ENCODE data around the gene C1orf116.

The C1orf116 gene

DNA sequence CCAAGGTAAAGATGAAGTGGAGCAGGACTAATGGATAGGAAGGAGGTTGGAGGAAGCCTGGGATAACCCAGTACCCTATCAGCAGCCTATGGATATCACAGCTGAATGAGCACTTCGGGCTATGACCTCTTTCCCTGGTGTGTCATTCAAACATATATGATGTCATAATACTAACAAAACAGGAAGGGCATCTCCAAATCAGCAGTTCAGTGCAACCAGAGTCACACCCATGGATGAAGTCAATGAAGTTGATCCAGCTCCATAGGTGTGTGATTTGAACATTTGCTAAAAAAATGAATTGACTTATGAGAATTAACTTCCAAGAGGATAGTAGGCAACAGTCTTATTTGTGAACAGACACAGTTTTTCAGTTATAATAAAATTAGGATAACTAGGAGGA lies 1.7 kb upstream of the C1orf116 start:
- DNase-seq, result no peak

DNA sequence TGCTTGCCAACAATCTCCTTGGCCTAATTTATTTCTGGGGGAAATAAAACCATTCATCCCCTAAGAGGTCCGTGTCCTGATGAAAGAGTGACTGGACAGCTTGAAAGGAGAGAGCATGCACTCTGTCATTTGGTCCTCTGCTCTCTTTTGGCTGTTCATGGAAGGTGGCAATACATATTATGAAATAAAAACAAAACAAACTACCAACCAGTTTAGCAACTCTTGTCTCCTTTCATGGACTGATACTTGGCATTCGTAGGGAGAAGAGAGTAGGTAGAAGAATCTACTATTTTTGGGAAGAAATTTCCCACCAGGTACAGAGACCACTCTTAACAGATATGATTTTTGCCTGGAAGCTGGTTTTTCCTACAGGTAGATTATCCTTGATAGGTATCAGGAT lies 746 bp upstream of the C1orf116 start:
- no peak for DNase-seq

DNA sequence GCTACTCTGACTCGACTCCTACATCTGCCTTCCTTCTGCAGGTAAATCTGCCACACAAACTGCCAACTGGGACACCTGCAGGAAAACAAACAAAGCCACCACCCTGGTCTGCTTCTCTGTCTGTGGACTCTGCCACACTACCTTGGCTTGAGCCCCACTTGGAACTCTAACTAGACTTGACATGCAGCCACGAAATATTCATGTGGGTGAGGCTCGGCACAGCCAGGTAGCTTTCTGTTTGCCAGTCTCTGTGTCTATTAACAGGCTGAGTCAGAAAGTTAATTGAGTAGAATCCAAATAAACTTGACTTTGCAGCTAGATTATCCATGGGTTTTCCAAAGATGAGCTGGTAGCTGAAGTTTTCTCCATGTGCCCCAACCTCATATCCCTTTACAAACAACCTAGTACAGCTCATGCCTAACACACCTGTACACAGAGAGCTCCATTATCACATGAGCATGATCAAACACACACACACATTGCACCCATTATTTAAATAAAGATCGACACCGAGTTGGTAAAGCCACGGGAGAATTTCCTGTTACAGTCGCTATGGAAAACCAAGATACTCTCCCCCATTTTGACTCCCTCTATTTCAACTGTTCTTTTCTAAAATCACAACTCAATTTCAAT lies 808 bp downstream of the C1orf116 start:
- DNase-seq, result no peak

DNA sequence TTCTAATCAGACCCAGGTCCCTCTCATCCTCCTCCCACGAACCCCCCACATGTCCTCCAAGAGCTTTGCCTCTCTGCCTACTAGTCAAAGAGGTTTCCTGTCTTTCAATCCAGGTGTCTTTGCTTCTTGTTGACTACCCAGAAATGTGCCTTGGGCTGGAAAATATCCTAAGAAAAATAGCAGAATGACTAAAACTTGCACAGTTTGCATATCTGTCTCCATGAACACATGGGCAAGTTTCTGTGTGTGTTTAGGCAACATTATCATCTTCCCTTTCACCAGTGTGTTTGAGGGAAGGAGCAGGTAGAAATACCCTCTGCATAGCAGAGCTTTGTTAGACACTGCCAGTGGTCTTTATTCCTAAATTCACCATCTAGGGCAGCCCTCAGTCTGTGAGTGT lies 1.5 kb downstream of the C1orf116 start:
- DNase-seq, result no peak

DNA sequence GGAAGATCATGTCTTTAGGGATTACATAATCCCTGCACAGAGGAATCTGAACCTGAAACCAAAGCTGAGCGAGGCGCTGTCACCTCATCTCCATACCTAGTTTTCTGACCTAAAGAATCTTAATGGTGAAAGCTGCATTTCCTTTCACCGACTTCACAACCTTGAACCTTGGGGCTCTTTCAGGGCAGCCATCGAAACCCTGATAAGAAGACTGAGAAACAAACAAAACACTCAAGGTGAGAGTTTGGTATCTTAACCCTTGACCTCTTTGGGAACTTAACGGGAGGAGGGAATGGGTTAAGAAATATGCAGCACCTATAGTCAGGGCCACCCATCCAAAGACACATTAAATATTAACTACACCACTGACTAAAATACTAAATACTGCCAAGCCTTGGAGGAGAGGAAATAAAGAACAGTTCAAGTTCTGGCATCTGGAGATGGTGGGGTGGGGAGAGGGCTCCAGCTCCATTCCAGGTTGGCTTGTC lies 2.0 kb downstream of the C1orf116 start:
- DNase-seq, result no peak

DNA sequence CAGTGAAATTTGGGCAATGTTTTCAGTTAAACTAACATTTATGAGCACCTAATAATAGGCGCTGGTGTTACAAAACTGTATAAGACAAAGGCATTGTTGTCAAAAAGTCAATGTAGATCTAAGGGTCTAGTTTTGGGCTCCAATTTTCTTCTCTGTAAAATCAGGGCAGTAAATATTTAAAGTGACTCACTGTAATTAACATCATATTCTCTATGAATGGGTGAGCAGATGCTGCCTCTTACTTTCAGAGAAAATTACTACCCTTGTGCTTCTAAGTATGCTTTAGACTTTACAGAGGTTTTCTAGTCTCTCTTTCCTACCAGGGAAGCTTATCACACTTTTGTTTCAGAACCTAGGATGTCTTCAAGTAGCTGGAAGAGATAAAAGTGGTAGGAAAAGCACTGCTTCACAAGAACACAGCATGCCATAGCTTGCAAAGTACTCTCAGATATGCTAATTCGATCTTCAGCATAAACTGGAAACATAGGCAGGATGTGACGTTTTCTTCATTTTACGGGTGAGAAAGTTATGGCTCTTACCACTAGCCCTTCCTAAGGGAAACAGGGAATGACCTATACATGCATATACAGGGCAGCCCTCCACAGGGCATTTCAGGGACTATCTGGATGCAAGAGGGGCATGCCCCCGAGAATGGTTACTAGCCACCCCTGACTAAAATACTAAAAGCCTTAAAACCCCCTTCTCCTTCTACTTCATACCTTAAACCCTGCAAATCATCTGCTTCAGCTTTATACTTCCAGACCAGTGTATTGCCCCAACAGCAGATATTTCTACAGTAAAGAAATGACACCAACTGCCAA lies 2.6 kb downstream of the C1orf116 start:
- DNase-seq, result no peak

DNA sequence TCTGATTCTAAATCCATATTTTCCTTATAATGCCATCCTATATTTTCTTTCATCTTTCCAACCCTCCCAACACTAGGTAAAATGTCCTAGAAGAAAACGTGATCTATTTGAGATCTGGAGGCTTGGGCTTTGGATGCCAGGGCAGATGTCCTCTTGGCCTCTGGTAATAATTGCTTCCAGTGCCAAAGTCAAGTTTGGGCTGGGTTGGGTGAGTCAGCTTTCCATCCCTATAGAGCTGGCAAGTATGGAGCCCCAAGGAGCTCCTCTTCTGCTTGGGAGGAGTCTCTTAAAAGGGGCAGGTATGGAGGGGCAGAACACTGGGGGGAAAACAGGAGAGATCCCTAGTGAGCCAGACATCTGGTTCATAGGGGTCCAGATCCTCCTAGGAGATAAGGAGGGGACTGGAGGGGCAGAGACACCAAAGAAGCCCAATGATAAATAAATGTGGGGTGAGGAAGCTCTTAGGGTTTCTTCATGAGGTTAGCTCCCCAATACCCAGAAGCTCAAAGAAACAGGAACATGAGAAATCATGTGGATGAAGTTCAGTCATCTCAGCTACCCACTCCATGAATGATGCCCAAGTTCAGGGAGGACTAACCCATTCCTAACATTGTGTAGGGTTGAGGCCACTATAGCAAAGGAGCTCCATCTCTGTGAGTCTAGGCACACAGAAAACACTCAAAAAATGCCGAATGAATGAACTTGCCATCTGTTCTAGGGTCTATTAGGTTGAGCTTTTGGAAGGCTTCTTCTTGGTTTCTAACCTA lies 3.5 kb downstream of the C1orf116 start:
- DNase-seq, result no peak

DNA sequence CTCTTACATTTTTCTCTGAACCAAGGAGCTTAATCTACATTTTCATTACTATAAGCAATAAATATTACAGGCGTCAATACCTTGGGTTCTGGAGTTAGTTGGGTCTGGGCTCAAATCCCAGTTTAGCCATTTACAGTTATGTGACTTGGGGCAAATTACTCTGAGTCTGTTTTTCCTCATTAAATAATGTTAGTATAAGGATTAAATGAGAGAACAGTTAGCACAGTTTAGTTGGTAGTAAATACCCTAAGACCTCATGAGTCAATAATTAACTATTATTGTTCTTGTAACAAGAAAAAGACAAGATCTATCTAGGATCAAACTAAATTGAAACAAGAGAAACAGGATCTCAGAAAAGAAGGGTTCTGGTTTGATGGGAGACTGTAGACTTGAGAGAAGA lies 4.6 kb downstream of the C1orf116 start:
- DNase-seq, result no peak

DNA sequence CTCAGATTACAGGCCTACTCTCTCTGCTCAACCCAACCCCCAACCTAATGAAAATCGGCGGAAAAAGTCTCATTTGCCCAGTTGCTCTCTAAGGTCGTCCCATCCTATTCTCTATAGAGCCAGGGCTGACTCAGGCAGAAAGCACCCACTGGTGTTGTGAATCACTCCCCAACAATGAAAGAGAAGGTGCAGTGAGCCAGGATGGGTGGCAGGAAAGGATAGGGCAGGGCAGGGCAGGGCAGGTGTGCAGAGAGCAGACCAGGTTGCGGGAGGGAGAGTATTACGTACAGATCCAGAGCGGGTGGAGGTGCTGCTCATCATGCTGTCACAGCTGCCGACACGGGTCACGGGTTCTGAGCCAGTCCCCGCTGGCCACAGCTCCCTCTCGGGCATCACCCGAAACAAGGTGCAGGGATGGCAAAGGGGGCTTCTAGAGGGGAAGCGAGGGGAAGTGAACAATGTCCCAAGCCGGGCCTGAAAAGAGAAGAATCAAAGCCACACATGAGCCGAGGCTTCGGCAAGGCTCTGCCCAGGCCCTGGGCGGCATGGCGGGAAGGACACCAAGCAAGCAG lies 5.3 kb downstream of the C1orf116 start:
- DNase-seq, result no peak

DNA sequence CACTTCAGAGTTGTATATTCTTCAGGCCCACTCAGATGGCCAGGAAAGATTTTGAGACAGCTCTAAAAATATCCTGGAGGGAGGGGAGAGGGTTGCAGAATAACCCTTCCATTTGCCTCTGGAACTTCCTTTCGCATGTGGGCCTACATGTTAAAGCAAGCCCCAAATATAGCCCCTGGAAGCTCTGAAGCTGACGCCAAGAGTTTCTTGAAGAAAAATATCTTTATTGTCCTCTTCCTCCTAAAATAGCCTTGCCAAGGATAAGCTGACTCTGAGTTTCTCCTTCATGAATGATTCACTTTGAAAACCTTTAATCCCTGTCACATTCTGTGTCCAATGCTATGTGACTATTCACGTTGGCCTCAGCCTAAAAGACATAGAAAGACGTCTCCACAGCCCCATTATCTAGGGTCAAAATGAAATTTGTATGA lies 6.4 kb downstream of the C1orf116 start:
- no peak for DNase-seq

DNA sequence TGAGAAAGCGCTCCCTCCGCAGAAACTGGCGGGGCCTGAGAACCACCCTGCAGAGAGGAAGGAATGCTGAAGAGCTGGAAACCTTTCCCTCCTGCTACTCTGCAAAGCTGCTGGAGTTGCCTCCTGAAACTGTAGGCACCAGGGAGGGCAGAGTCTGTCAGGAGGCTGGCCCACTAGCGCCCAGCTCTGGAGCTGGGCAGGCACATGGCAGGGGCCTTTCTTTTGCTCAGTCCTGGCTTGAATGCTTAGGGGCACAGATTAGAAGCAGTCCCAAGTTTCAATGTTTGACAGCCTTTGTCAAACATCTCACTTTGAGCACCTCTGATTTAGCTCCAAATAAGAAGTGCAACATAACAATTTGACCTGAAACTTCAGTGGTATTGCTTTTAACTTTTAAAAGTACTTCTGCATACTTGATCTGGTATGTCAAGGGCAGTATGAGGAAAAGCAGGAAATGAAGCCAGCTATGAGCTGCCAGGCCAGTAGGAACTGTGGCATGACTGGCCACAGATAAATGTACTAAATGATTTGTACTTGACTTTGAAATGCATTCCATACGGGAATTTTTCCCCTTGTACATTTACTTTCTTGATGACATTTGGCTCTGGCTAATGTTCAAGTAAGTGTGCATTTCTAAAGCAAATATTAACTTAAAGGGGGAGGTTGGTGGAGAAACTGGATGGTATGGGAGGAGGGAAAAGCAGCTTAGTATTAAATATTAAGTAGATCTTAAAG lies 7.2 kb downstream of the C1orf116 start:
- no peak for DNase-seq

DNA sequence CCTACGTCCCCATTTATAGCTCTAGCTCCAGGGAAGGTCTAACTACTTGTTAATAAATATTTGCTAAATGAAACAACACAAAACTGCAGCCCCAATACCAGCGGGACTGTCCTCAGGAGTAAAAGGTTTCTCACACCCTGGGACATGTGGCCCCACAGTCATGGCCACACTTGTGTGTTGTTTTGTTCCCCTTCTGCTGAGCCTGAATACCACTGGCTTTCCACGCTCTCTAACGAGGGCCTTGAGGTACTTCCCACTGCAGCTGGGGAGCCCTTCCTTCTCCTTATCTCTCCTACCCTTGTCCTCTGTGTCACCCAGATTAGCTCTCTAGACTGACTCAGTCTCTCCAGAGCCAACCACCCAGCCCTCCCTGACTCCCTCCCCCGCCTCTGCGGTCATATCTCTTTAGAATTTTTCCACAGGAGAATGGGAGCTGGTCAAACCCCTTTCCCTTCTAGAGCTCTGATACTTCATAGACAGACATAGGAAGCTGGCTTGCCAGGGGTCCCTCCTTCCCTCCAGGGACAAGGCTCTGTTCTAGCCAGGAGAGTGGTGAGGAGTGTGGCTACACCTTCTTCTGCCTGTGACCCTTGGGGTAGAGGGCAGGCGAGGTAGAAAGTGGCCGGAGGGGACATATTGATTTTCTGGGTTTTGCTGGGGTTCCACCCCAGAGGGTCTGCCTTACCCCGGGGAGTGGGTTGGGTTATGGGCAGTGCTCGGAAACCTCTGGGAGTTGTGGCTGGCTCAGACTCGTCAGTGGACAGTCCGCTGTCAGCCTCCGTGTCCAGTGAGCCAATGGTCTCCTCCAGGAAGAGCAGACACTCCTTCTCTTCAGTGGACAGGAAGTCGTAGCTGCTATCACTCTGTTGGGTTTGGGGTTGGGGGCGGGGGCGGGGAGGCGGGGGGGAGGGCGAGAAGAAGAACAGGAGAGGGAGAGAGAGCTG lies 8.1 kb downstream of the C1orf116 start:
- no peak for DNase-seq

DNA sequence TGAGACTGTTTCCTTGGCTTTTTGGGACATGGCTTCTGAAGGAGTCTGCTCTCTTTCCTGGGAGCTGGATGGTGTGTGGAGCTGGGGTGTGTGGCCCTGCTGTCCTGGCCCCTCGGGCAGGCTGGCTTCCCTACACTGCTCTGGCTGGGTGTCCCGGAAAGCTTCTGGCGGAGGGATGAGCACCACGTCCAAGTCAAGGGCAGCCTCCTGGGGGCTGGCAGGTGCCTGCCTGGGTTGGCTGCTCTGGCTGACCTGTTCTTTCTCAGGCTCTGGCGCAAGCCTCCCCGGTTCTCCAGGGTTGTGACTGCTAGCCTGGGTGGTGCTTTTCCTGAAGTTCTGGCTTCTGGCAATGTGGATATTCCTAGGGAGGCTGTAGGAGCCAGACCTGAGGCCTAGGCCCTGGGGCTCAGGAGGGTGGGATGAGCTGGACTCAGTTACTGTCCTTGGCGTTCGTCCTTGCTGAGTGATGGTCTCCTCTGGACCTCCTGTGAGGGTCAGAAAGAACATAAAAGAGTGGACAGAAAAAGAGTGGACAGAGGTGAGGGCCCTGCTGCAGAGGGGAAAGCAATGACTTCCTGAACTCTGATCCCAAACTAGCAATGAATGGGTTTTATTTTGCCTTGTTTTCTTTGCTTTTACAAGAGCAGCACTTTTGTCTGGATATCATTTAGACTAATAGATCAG lies 9.4 kb downstream of the C1orf116 start:
- DNase-seq, result no peak

DNA sequence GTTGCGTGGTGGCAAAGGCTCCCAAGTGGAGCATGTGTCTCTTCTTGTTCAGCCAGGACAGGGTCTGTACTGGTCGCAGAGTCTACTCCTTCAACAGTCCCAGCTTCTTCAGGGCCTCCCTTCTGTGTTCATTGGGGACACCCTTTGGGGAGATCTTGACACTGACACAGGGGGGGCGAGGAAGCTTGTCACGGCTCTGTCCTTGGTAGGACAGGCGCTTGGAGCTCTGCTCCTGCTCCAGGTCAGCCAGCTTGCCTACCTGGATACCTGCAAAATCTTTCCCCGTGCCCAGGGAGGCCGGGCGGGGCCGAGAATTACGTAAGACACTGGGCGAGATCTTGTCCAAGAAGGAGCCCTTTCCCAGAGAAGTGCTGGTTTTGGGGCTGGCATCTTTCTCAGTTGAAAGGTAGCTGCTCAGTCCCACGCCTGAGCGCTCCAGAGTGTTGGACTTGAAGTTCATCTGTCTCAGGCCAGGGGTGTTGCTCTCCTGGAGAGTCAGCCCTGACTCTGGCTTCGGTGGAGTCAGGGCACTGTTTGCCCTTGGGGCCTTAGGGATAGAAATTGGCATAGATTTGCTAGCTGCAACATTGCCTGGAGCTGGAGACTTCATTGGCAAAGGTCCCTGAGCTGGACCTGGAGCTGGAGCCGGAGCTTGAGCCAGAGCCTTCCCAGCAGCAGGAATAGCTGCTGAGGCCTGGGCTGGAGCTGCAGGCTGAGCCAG lies 10.5 kb downstream of the C1orf116 start:
- no peak for DNase-seq

DNA sequence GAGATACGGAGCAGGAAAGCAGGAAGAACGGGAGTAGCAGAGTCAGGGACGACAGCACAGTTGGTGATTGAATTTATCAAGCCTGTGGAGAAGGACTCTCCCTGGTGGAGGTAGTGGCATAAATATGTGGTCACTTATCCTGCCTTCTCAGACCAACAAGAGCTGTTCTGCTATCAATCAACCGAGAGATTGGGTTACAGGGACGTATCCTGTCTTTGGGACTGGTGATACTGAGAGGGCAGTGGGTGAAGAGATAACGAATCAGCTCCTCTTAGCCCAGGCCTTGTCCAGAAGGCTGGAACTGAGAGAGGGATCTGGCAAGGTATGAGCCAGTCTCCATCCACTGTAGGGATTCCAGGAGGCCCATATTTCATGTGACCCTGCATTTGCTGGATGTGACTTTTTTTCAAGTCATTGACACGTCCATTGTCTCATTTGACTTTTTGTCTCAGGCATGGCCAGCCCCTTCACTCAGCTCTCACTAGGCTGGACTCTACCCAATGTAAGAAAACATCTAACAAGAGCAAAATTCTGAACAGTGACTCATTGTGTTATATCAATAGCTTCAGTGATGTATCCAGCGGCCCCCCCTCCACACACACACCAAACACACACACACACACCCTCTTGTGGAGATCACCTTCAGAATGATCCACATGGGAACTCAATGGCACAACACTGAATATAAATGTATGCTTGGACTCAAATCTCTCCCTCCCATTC lies 11.3 kb downstream of the C1orf116 start:
- DNase-seq, result no peak

DNA sequence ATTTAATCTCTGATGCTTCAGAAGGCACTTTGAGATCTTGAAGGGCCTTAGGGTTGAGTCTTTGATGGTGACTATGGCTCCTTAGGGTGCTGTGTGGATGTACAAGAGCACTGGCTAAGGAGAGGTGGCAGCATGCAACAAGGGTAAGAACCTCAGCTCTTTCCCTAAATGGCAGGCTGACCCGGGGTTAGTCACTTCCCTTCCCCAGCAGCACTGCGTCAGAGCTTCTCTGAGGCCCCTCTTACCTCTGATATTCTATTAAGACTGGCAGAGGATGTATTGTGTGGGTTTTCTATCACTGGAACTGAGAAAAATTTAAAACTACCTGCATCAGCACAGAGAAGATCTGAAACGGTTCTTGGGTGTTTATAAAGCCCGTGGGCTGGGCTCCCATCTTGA lies 11.8 kb downstream of the C1orf116 start:
- DNase-seq, result no peak

DNA sequence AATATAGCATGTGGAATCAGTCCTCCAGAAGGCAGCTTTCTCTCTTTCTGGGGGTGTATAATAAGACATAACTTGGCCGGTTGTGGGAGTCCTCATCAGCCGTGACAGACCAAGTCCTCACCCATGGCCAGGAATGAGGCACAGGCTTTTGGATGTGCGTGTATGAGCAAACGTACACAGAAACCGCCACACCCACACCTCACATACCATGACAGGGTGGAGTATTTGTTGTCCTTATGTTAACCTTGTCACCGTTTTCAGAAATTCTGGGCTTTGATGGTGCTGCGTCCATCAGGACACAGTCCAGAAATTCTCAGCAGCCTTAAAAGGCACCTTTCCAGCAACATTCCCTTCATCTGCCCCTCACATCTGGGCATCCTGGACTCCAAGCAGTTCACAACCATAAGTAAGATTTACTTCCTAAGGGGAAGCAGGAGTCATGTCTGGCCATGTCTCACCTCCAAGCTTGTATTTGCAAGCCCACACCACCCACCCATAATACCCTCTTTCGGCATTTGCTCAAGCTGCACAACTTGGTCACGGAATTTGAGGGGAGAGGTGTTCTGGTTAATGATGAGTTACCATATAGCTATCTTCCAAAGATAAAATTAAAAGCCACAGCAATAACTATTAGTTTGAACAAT lies 12.4 kb downstream of the C1orf116 start:
- no peak for DNase-seq

DNA sequence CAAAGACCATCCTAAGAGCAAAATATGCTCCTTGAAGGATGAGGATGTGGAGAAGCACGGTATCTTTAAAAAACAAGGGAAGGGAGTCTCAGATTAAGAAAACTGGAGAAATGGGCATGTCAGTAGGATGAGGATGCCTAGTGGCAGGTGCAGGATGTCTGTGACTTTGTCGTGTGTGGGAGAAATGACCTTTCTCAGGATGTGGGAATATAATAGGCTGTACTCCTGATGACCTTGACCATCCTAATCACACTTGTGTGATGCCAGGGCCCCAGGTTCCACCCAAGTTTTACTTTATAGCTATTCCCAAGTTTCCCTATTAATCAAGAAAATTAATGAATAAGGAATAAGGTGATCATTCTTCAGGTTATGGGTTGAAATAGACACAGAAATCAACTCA lies 12.9 kb downstream of the C1orf116 start:
- no peak for DNase-seq

DNA sequence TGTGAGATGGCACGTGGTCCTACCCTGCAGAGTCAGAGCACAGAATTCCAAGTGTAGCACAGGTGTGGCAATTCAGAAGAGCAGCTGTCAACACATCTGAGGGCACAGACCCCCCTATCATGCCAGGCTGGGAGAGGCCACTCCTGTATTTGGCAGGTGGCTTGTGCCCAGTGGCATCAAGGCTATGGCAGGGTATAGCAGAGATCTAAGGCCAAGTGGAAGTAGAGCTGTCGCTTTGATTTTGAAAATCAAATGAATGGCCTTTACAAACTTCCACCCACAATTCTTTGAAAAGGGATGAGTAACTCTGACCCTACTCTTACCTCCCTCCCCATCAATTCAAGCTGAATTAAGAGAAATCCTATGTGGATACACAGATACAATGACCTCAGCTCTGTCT lies 13.4 kb downstream of the C1orf116 start:
- DNase-seq, result no peak

Data from NCI-H1092 (cell line).